ENCODE data around the gene CCBE1. TPM values are rescaled to one million over a fixed set of nuclear protein-coding genes. Genes with fewer than 3 reads are reported as not detected.

The CCBE1 gene
- total RNA-seq, result not detected

GRCh38 chr18:59697236-59697932, at the start of gene CCBE1:
TSS of gene CCBE1 (minus strand) at chr18:59697423.

Other genes with a start within 250 kb of the CCBE1 start
- 10 to 100 TPM; 16.9 to 17.0 TPM for gene PMAIP1, start 202.6 kb upstream of the CCBE1 start, total RNA-seq

Data from activated naive CD4-positive, alpha-beta T cell treated with anti-CD3 and anti-CD28 coated beads, Interleukin-2, amount 10 ng/mL, durations not matched to agents 5 hours and 36 hours (primary cell).